HCT116 (cell line): Measurements from ENCODE around the gene COL4A4.

Experiments
- CEBPB ChIP-seq: IDR thresholded peaks from 2 replicates; pipeline ENCODE4 v1.6.1; 2012; ENCODE audit warnings: low read depth
- CTCF ChIP-seq, 3 experiments: fragments of 200-600 bp in 1 of 3; sonication (generic) in 1 of 3; IDR thresholded peaks in 2 of 3; conservative IDR thresholded peaks in 1 of 3; 2 replicates each; pipeline ENCODE4 v1.5.1; 2012 to 2017; ENCODE audit warnings: low read depth in 2 of 3, low read length in 2 of 3, antibody characterized with exemption in 1 of 3, borderline replicate concordance in 1 of 3, control low read depth in 1 of 3, mild to moderate bottlenecking in 1 of 3, mixed read lengths in 1 of 3, mixed run types in 1 of 3, moderate library complexity in 1 of 3; ENCODE audit not compliant: insufficient read depth in 1 of 3
- EGR1 ChIP-seq: IDR thresholded peaks from 2 replicates; pipeline ENCODE4 v1.6.1; 2012; ENCODE audit warnings: low read depth
- JUND ChIP-seq: IDR thresholded peaks from 2 replicates; pipeline ENCODE4 v1.6.1; 2012
- POLR2A ChIP-seq: IDR thresholded peaks from 2 replicates; pipeline ENCODE4 v1.7.0; 2011; ENCODE audit warnings: borderline replicate concordance; ENCODE audit not compliant: insufficient read depth, insufficient read length; ENCODE audit errors: extremely low read depth
- POLR2AphosphoS5 ChIP-seq: IDR thresholded peaks from 2 replicates; pipeline ENCODE4 v1.6.1; 2011; ENCODE audit warnings: mild to moderate bottlenecking, low read depth, low read length, moderate library complexity
- RAD21 ChIP-seq: IDR thresholded peaks from 2 replicates; pipeline ENCODE4 v1.6.1; 2012; ENCODE audit warnings: low read depth, mild to moderate bottlenecking
- SP1 ChIP-seq: IDR thresholded peaks from 2 replicates; pipeline ENCODE4 v1.6.1; 2012; ENCODE audit warnings: low read depth

- TF ChIP-seq CTCF (IDR thresholded peaks at IDR 0.05 in 2 of 3, conservative IDR thresholded peaks at IDR 0.05 in 1 of 3; ENCODE audit: borderline replicate concordance in 1 of 3, insufficient read depth in 1 of 3, low read depth in 2 of 3, low read length in 2 of 3), result no peak
- TF ChIP-seq POLR2AphosphoS5, result no peak
- no peak for TF ChIP-seq SP1
- no peak for TF ChIP-seq POLR2A
- TF ChIP-seq EGR1, result no peak
- no peak for TF ChIP-seq CEBPB
- TF ChIP-seq JUND, result no peak
- TF ChIP-seq RAD21, result no peak
Observed at GRCh38 chr2:227054006-227054405, 110.0 kb downstream of the COL4A4 start.
